GDM1 (cell line): ENCODE data around the gene NHLRC4.
A peak's percentile ranks its signal among the peaks of the same experiment; 100 is the strongest.

Experiments used
- DNase-seq: peaks from one replicate; lab custom pipeline; 2025; lab: John Stamatoyannopoulos, UW

NHLRC4 gene

GRCh38 chr16:565419-566330 lies 1.1 kb upstream of the NHLRC4 start:
- no peak for DNase-seq

- no peak for DNase-seq
These were observed 810 bp downstream of the NHLRC4 start for GRCh38 chr16:567373-568256.

- DNase-seq: no peak
These were observed 1.8 kb downstream of the NHLRC4 start for GRCh38 chr16:568401-569258.

- DNase-seq: peak; percentile 37
These were observed 2.8 kb downstream of the NHLRC4 start, which contains the start of gene PIGQ for GRCh38 chr16:569445-570254. TSS of gene PIGQ (plus strand) at chr16:569968. CDS start at chr16:574075, 4,107 bp downstream.

- no peak for DNase-seq
These were observed 6.3 kb downstream of the NHLRC4 start for GRCh38 chr16:572865-573650.

GRCh38 chr16:574021-574760 lies 7.4 kb downstream of the NHLRC4 start:
- no peak for DNase-seq

- DNase-seq: no peak
These were observed 8.8 kb downstream of the NHLRC4 start for GRCh38 chr16:575354-576196.

- DNase-seq: no peak
These were observed 9.5 kb downstream of the NHLRC4 start for GRCh38 chr16:576197-576822.

- no peak for DNase-seq
These were observed 10.0 kb downstream of the NHLRC4 start for GRCh38 chr16:576823-577201.

GRCh38 chr16:577796-578195 lies 11.0 kb downstream of the NHLRC4 start:
- no peak for DNase-seq

- no peak for DNase-seq
These were observed 11.5 kb downstream of the NHLRC4 start for GRCh38 chr16:578232-578869.

- peak; percentile 18 for DNase-seq
These were observed 12.1 kb downstream of the NHLRC4 start for GRCh38 chr16:578870-579405.

GRCh38 chr16:580141-580945 lies 13.5 kb downstream of the NHLRC4 start:
- DNase-seq: no peak

- DNase-seq: no peak
These were observed 14.2 kb downstream of the NHLRC4 start for GRCh38 chr16:580946-581498.

GRCh38 chr16:582218-582613 lies 15.4 kb downstream of the NHLRC4 start:
- DNase-seq: no peak
